ENCODE data around the gene SRA1.

DNA sequence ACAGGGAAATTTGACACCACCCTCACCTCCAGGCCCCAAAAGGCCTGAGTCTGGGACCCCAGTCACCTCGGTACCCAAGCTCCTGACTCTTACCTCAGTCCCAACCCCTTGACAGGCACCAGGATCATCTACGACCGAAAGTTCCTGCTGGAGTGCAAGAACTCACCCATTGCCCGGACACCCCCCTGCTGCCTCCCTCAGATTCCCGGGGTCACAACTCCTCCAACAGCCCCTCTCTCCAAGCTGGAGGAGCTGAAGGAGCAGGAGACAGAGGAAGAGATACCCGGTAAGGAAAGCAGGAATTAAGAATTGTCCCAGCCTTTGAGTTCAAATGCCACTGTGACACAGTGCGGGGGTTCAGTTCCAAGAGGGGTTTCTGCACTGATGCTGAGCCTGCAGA lies 8.5 kb downstream of the SRA1 start:
- TF ChIP-seq CTCF (IDR thresholded peaks at IDR 0.05) (no peak), POLR2A (IDR thresholded peaks at IDR 0.05) (no peak)

All from testis (tissue), 2 donors.